Thyroid gland (tissue), 4 donors: ENCODE results near the gene CLEC2L. TPM values are rescaled to one million over a fixed set of nuclear protein-coding genes. Genes with fewer than 3 reads are reported as not detected.

Experiments used
- DNase-seq, 2 donors: peaks; one replicate each; pipeline ENCODE4 v3.0.0-alpha.2; 2019
- H3K27ac ChIP-seq, 3 donors: fragments of 200-600 bp; sonication (generic); 1 replicate in 2 of 3; 2 replicates in 1 of 3; pipeline ENCODE4 v1.5.1; 2016 to 2019; ENCODE audit warnings: mild to moderate bottlenecking in 1 of 3, moderate library complexity in 1 of 3
- H3K27me3 ChIP-seq: fragments of 200-600 bp; sonication (generic); one replicate; pipeline ENCODE4 v1.5.1; 2019
- H3K36me3 ChIP-seq, 2 donors: fragments of 200-600 bp; sonication (generic); one replicate each; pipeline ENCODE4 v1.5.1; 2016 to 2019
- H3K4me1 ChIP-seq, 2 donors: fragments of 200-600 bp; sonication (generic); one replicate each; pipeline ENCODE4 v1.5.1; 2017 to 2019
- H3K4me3 ChIP-seq, 3 donors: fragments of 200-600 bp; sonication (generic); replicated peaks in 1 of 3; 1 replicate in 2 of 3; 2 replicates in 1 of 3; pipeline ENCODE4 v1.5.1; 2016; ENCODE audit warnings: mild to moderate bottlenecking in 1 of 3
- H3K9me3 ChIP-seq: fragments of 200-600 bp; sonication (generic); one replicate; pipeline ENCODE4 v1.5.1; 2017
- POLR2A ChIP-seq, 2 donors: fragments of 450-650 bp; IDR thresholded peaks; one replicate each; pipeline ENCODE4 v1.6.1; 2017; ENCODE audit warnings: antibody characterized with exemption in 2 of 2, mild to moderate bottlenecking in 2 of 2, moderate library complexity in 1 of 2
- WGBS, 2 donors: methylation state at CpG; one replicate each; pipeline ENCODE4 v1.1.5; 2017; 5-methylcytosine and 5-hydroxymethylcytosine counted together
- intact Hi-C: fragments of 100-400 bp; cut with DNase I; formaldehyde crosslinking; loops from one replicate; pipeline ENCODE4 v1.15.1; 2023
- total RNA-seq, 4 donors: library from RNA; depleted of rRNA; stranded (reverse); fragments of >200 nt; gene quantifications; one replicate each; pipeline ENCODE4 v1.2.3, GENCODE V29; 2016
- TF ChIP-seq, protein P1 (sequence below), 6 experiments: fragments of 200-600 bp in 3 of 6; fragments of 450-650 bp in 3 of 6; sonication (generic) in 3 of 6; IDR thresholded peaks; one replicate each; pipeline ENCODE4 v1.5.1; 2016 to 2019; ENCODE audit warnings: antibody characterized with exemption in 6 of 6, mild to moderate bottlenecking in 2 of 6, inconsistent platforms in 1 of 6, moderate library complexity in 1 of 6

CLEC2L gene
- total RNA-seq, 4 donors from 2014 or later: not detected

DNA sequence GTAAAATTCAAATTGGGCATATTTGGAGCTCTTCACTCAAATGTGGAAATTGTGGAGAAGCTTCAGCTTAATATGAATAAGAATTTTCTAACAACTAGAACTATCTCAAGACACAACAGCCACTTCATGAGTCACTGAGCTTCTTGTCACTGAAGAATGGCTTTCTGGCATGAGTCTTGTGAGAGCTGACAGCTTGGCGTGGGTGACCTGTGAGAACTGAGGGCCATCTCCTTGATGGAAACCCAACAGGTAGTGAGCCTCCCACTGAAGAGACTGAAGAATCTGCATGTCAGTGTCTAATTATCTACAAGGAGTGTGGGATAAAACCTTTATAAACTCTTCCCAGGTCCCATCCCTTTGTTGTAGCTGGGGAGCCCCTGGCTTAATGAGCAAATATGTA is 66.0 kb downstream of the CLEC2L start:
- peaks cover 7 to 27% of the 10 kb centered on the region in 2 donors for H3K36me3 ChIP-seq
- intact Hi-C loops: no loop called here

DNA sequence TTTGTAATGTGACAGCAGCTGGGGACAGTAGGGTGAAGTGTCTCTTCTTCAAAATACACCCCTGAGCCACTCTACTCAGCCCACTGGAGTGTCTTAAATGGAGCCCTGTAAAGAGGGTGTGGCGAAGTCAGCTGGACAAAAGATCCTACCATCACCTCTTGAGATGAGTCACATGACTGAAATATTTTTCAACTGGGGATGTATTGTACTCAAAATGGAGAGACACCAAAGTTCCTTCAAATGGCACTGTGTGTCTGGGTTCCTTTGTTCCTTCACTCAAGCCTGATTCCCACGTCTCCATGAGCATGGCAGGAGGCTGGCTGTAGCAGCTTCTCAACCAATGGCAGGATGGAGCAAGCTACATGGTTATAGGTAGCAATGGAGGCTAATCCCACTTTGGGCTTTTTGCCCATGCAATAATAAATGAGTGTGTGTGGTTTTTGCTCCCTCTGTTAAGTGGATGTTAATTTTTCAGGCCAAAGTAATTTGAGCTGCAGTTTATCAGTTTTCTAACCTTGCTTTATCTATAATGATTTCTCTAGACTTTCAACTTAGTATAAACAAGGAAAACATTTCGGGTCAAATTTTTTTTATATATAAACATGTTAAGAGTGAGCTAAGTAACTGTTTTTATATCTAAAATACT is 68.2 kb downstream of the CLEC2L start:
- DNase-seq: no peak
- Histone ChIP-seq H3K4me3 (no peak overlapping the region), H3K9me3 (no peaks in the 10 kb centered on the region), H3K36me3 (peaks cover 23 to 45% of the 10 kb centered on the region in 2 donors), H3K4me1 (no peaks in the 10 kb centered on the region), H3K27ac (no peak overlapping the region), H3K27me3 (no peaks in the 10 kb centered on the region)
- intact Hi-C loops: no loop called here
- 92 to 94% methylated on average over 3 of the region's 3 CpGs for WGBS, 2 donors
- TF ChIP-seq POLR2A (IDR thresholded peaks at IDR 0.05): no peak
- TF ChIP-seq, protein P1, sequence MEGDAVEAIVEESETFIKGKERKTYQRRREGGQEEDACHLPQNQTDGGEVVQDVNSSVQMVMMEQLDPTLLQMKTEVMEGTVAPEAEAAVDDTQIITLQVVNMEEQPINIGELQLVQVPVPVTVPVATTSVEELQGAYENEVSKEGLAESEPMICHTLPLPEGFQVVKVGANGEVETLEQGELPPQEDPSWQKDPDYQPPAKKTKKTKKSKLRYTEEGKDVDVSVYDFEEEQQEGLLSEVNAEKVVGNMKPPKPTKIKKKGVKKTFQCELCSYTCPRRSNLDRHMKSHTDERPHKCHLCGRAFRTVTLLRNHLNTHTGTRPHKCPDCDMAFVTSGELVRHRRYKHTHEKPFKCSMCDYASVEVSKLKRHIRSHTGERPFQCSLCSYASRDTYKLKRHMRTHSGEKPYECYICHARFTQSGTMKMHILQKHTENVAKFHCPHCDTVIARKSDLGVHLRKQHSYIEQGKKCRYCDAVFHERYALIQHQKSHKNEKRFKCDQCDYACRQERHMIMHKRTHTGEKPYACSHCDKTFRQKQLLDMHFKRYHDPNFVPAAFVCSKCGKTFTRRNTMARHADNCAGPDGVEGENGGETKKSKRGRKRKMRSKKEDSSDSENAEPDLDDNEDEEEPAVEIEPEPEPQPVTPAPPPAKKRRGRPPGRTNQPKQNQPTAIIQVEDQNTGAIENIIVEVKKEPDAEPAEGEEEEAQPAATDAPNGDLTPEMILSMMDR (IDR thresholded peaks at IDR 0.05): no peak

More for the DNA sequence above, 66.0 kb downstream of the CLEC2L start:
- Histone ChIP-seq H3K27me3 (no peaks in the 10 kb centered on the region), H3K27ac (no peak overlapping the region), H3K4me1 (no peaks in the 10 kb centered on the region), H3K4me3 (no peak overlapping the region), H3K9me3 (no peaks in the 10 kb centered on the region)
- DNase-seq: peak in 1 of 2 donors; percentile 21
- TF ChIP-seq, protein P1 (IDR thresholded peaks at IDR 0.05): no peak
- TF ChIP-seq POLR2A (IDR thresholded peaks at IDR 0.05): no peak
- WGBS, 2 donors: 56 to 85% methylated on average over 1 of the region's 1 CpG

DNA sequence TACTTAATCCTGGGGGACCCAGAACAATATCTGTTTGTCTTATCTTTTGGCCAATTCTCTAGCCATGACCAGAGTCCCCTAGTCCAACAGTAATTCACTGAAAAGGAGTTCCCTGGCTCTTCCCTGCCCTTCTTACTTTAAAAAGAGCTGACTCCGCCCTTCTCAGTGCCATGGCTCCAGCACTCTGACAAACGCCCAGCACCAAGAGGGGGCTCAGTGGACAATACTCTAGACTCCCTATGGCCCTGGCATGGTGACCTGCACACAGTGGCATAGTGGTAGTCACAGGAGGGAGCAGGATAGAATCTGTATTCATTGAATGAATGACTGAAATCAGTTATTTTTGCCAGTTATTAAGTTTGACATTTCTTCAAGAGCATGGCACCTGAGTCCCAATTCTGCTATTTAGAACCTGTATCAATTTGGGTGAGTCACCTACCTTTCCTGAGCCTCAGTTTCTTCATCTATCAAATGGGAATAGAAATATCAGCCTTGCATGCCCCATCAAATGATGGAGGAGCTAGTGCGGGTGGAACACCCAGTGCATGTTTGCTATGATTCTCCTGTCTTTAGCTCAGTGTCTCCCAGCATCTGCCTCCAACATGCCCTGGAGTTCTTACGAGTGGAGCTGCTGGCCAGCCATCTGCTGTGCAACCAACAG is 69.4 kb downstream of the CLEC2L start:
- DNase-seq: no peak
- WGBS, 2 donors: 91 to 93% methylated on average over 4 of the region's 4 CpGs
- Histone ChIP-seq H3K4me3 (no peak overlapping the region), H3K36me3 (peaks cover 28 to 45% of the 10 kb centered on the region in 2 donors), H3K27ac (no peak overlapping the region), H3K9me3 (no peaks in the 10 kb centered on the region), H3K27me3 (no peaks in the 10 kb centered on the region), H3K4me1 (no peaks in the 10 kb centered on the region)
- TF ChIP-seq, protein P1 (IDR thresholded peaks at IDR 0.05): no peak
- no peak for TF ChIP-seq POLR2A (IDR thresholded peaks at IDR 0.05)
- intact Hi-C loops: no loop called here

DNA sequence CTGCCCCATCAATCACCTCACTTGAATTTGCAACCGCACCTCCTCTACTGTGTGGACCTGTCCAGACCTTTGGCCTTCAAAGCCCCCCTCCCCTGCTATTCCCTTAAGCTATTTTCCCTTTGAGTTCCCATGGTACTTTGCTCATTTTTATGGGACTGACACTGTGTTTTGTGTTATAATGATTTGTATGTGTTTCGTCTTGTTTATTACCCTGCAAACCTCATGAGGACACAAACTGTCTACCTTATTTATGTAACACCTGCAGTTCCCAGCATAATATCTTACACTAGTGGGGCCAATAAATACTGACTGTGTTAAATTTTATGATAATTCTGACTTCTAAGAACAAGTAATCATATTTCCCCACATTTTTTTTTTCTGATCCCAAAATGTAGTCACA is 70.6 kb downstream of the CLEC2L start:
- no peak overlapping the region for H3K27ac ChIP-seq
- H3K9me3 ChIP-seq: no peaks in the 10 kb centered on the region
- DNase-seq: no peak
- peaks cover 28 to 45% of the 10 kb centered on the region in 2 donors for H3K36me3 ChIP-seq
- intact Hi-C loops: no loop called here
- no peak for TF ChIP-seq POLR2A (IDR thresholded peaks at IDR 0.05)
- TF ChIP-seq, protein P1 (IDR thresholded peaks at IDR 0.05): no peak
- H3K27me3 ChIP-seq: no peaks in the 10 kb centered on the region
- H3K4me3 ChIP-seq: no peak overlapping the region
- no peaks in the 10 kb centered on the region for H3K4me1 ChIP-seq
- 99% methylated on average over 2 of the region's 2 CpGs for WGBS, 2 donors

Other genes with a start within 250 kb of the CLEC2L start
- gene FMC1, start 182.3 kb upstream of the CLEC2L start, total RNA-seq: 10 to 100 TPM; 11.9 to 26.4 (median 23.0) TPM
- gene LUC7L2, start 163.8 kb upstream of the CLEC2L start, total RNA-seq: 100 to 1,000 TPM; 125 to 179 (median 145) TPM
- gene KLRG2, start 40.0 kb upstream of the CLEC2L start, total RNA-seq: 10 to 100 TPM; 20.7 to 45.8 (median 23.0) TPM